CD4-positive, alpha-beta memory T cell (primary cell): ENCODE measurements around the gene IL10RB. TPM values are rescaled to one million over a fixed set of nuclear protein-coding genes. Genes with fewer than 3 reads are reported as not detected.

Experiments
- CTCF ChIA-PET: fragments of 350-600 bp; sonication (Branson Sonifier 250); formaldehyde crosslinking; loops from one replicate; lab custom pipeline; 2021; ENCODE audit warnings: inconsistent platforms; ENCODE audit not compliant: partially characterized antibody; lab: Charles Lee
- POLR2A ChIA-PET: fragments of 350-600 bp; sonication (Branson Sonifier 250); formaldehyde crosslinking; loops from one replicate; lab custom pipeline; 2021; ENCODE audit not compliant: partially characterized antibody; lab: Charles Lee
- DNase-seq, 5 donors: peaks; one replicate each; pipeline versions ENCODE4 v3.0.0 to v3.0.0-alpha.2; 2020 to 2022; ENCODE audit warnings: mixed read lengths in 1 of 5
- H3K27ac ChIP-seq: one replicate; pipeline ENCODE4 v1.7.0; 2013; ENCODE audit warnings: low read depth, low read length
- H3K27me3 ChIP-seq: 2 replicates; pipeline ENCODE4 v1.7.0; 2013; ENCODE audit warnings: mild to moderate bottlenecking, low read length, moderate library complexity; ENCODE audit not compliant: insufficient read depth
- H3K36me3 ChIP-seq: 2 replicates; pipeline ENCODE4 v1.7.0; 2013; ENCODE audit warnings: mild to moderate bottlenecking, low read length, moderate library complexity; ENCODE audit not compliant: insufficient read depth
- H3K4me1 ChIP-seq: 2 replicates; pipeline ENCODE4 v1.7.0; 2013; ENCODE audit warnings: mild to moderate bottlenecking, low read length, moderate library complexity; ENCODE audit not compliant: insufficient read depth
- H3K4me3 ChIP-seq, 2 donors: one replicate each; pipeline ENCODE4 v1.7.0; 2013; ENCODE audit warnings: low read length in 2 of 2, mild to moderate bottlenecking in 1 of 2
- H3K9me3 ChIP-seq, 2 donors: one replicate each; pipeline ENCODE4 v1.7.0; 2013; ENCODE audit warnings: low read length in 2 of 2, control low read depth in 1 of 2; ENCODE audit not compliant: control insufficient read depth in 1 of 2
- H3K27ac Mint-ChIP-seq, 7 donors: one replicate each; pipeline ENCODE4 v1.8.0; 2020 to 2021; ENCODE audit warnings: mixed read lengths in 7 of 7, mild to moderate bottlenecking in 6 of 7, inconsistent platforms in 3 of 7, moderate library complexity in 3 of 7
- H3K27me3 Mint-ChIP-seq, 2 donors: one replicate each; pipeline ENCODE4 v1.8.0; 2020 to 2021; ENCODE audit warnings: mixed read lengths in 2 of 2
- H3K36me3 Mint-ChIP-seq, 2 donors: one replicate each; pipeline ENCODE4 v1.8.0; 2020 to 2021; ENCODE audit warnings: mixed read lengths in 2 of 2, inconsistent platforms in 1 of 2, mild to moderate bottlenecking in 1 of 2
- H3K4me1 Mint-ChIP-seq, 4 donors: one replicate each; pipeline ENCODE4 v1.8.0; 2020 to 2021; ENCODE audit warnings: mixed read lengths in 4 of 4, mild to moderate bottlenecking in 1 of 4
- H3K4me3 Mint-ChIP-seq, 8 donors: one replicate each; pipeline ENCODE4 v1.8.0; 2020 to 2021; ENCODE audit warnings: mixed read lengths in 8 of 8, mild to moderate bottlenecking in 7 of 8, moderate library complexity in 6 of 8, inconsistent platforms in 3 of 8
- H3K9me3 Mint-ChIP-seq, 8 donors: one replicate each; pipeline ENCODE4 v1.8.0; 2020 to 2021; ENCODE audit warnings: mixed read lengths in 8 of 8, mild to moderate bottlenecking in 5 of 8, inconsistent platforms in 3 of 8, moderate library complexity in 1 of 8
- intact Hi-C: fragments of 100-400 bp; cut with micrococcal nuclease; formaldehyde crosslinking; loops from one replicate; pipeline ENCODE4 v1.15.1; 2023
- polyA plus RNA-seq, 2 donors: library from polyadenylated mRNA; unstranded; fragments of 300-500 nt; fragmentation: Illumina TruSeq; gene quantifications; one replicate each; pipeline ENCODE4 v1.2.3, GENCODE V29; 2021
- total RNA-seq, 2 experiments: library from RNA; stranded (reverse); gene quantifications; one replicate each; pipeline ENCODE4 v1.2.3, GENCODE V29; 2021

Gene IL10RB
- total and polyA plus RNA-seq, 4 experiments from 2014 or later = 30.6 to 61.8 (median 44.8) TPM

DNA sequence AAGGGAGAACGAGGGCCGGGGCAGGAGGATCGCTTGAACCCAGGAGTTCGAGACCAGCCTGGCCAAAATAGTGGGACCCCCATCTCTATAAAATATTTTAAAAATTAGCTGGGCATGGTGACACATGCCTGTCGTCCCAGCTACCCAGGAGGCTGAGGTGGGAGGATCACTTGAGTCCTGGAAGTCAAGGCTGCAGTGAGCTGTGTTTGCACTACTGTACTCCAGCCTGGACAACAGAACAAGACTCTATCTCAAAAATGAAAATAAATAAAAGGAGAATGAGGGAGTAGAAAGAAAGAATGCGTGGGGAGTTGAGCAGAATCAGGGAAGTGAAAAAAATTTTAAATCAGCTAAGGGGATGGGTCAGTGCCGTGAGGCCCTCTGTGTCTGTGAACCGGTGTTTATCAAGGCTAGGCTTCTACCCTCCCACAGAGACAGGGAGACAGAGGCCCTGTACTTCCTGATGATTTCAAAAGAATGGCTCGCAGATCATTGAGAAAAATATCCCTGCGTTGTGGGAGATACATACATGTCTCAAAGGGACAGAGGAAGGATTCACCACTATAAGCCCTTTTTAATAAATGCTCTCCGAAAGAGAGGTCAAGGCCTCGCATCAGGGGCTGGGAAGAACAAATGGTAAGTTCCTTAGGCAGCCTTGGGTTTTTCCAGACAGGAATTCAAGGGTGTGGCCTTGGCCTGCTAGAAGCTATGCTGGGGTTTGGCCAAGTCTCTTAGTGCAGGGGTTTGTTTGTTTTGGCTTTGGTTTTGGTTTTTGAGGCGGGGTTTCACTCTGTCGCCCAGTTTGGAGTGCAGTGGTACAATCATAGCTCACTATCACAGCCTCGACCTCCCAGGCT is 20.7 kb downstream of the IL10RB start:
- no peaks in the 10 kb centered on the region for H3K9me3 ChIP-seq
- Mint-ChIP-seq H3K9me3 (no peaks in the 10 kb centered on the region), H3K4me1 (peaks cover 1 to 6% (median 5%) of the 10 kb centered on the region in 4 donors), H3K36me3 (peaks cover 51 to 62% of the 10 kb centered on the region in 2 donors), H3K27me3 (no peaks in the 10 kb centered on the region), H3K27ac (peak overlapping the region in 5 of 7 donors; percentile 7 to 63 (median 57)), H3K4me3 (no peak overlapping the region)
- intact Hi-C loops = no loop called here
- no peak overlapping the region for H3K4me3 ChIP-seq
- CTCF ChIA-PET = interaction anchor here (1.0 to 1.4 kb wide), 2 partner anchors 12 to 87 kb away, joined by 3 read pairs; no protein-coding TSS in a partner anchor
- H3K4me1 ChIP-seq = no peaks in the 10 kb centered on the region
- no peak for DNase-seq
- no peak overlapping the region for H3K27ac ChIP-seq
- H3K36me3 ChIP-seq = peaks cover 59% of the 10 kb centered on the region
- POLR2A ChIA-PET = interaction anchor here (0.6 to 1.3 kb wide), 2 partner anchors 20 to 680 kb away, joined by 3 to 5 read pairs; partner anchors contain the start of gene IL10RB
- H3K27me3 ChIP-seq = no peaks in the 10 kb centered on the region

GRCh38 chr21:33289199-33289819 is 23.1 kb downstream of the IL10RB start:
- Histone ChIP-seq H3K36me3 (peaks cover 59% of the 10 kb centered on the region), H3K4me1 (peaks cover 13% of the 10 kb centered on the region), H3K27ac (no peak overlapping the region), H3K9me3 (no peaks in the 10 kb centered on the region), H3K27me3 (no peaks in the 10 kb centered on the region), H3K4me3 (no peak overlapping the region)
- ChIA-PET CTCF (no interaction called here), POLR2A (interaction anchor here (2.1 kb wide), 1 partner anchor 10 kb away, joined by 7 read pairs; no protein-coding TSS in a partner anchor)
- H3K4me3 Mint-ChIP-seq = no peak overlapping the region
- no peaks in the 10 kb centered on the region for H3K27me3 Mint-ChIP-seq
- H3K27ac Mint-ChIP-seq = peak overlapping the region in 2 of 7 donors; percentile 15 to 60
- peaks cover 56 to 62% of the 10 kb centered on the region in 2 donors for H3K36me3 Mint-ChIP-seq
- peaks cover 5 to 14% (median 8%) of the 10 kb centered on the region in 4 donors for H3K4me1 Mint-ChIP-seq
- intact Hi-C loops = no loop called here
- H3K9me3 Mint-ChIP-seq = peaks cover 0 to 2% (median 0%) of the 10 kb centered on the region in 8 donors
- DNase-seq = no peak

DNA sequence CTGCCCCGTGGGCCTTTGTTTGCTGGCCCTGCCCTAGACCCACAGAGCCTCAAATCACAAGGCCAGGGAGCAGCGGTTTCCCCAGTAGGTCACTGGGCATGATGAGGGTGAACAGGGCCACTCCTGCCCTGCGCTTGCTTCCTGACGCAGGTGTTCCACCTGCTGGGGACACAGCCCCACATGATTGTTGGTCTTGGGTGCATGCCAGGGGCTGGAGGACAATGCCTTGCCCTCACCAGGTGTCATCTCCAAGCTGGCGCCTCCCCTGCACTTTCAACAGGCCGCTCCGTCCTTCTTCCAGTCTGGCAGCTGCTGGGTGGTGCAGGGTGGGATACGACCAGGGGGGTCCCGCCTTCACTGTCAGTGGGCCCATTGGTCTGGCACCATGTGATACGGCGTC is 24.3 kb downstream of the IL10RB start:
- Histone ChIP-seq H3K9me3 (no peaks in the 10 kb centered on the region), H3K4me1 (peaks cover 13% of the 10 kb centered on the region), H3K27me3 (no peaks in the 10 kb centered on the region), H3K4me3 (no peak overlapping the region), H3K27ac (no peak overlapping the region), H3K36me3 (peaks cover 48% of the 10 kb centered on the region)
- ChIA-PET POLR2A (no interaction called here), CTCF (no interaction called here)
- H3K27ac Mint-ChIP-seq = no peak overlapping the region
- H3K4me3 Mint-ChIP-seq = no peak overlapping the region
- H3K27me3 Mint-ChIP-seq = no peaks in the 10 kb centered on the region
- DNase-seq = no peak
- peaks cover 55 to 64% of the 10 kb centered on the region in 2 donors for H3K36me3 Mint-ChIP-seq
- H3K4me1 Mint-ChIP-seq = peaks cover 4 to 18% (median 10%) of the 10 kb centered on the region in 4 donors
- intact Hi-C loops = no loop called here
- peaks cover 0 to 2% (median 0%) of the 10 kb centered on the region in 8 donors for H3K9me3 Mint-ChIP-seq

DNA sequence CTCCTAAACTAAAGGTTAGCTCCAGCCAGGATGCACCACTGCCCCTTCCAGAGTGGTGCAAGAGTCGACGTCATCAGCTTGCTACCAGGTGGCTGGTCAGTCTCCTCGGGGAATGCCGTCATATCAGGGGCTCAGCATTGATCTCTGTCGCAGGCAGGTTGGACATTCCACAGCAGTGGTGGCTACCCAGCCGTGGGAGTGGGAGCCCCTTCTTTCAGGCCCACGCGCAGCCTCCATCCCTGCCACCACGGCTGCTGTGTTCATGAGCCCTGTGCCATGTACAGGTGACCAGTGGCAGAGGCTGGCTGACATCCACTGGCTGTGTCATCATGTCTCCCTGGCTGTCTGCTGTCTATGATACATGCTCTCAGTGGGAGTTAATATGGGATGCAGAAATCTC is 25.5 kb downstream of the IL10RB start:
- Mint-ChIP-seq H3K4me1 (peaks cover 4 to 18% (median 10%) of the 10 kb centered on the region in 4 donors), H3K27me3 (no peaks in the 10 kb centered on the region), H3K4me3 (no peak overlapping the region), H3K36me3 (peaks cover 45 to 63% of the 10 kb centered on the region in 2 donors), H3K27ac (peak overlapping the region in 3 of 7 donors; percentile 57 to 83 (median 79)), H3K9me3 (peaks cover 0 to 2% (median 0%) of the 10 kb centered on the region in 8 donors)
- no peaks in the 10 kb centered on the region for H3K9me3 ChIP-seq
- H3K36me3 ChIP-seq = peaks cover 45% of the 10 kb centered on the region
- ChIA-PET CTCF (no interaction called here), POLR2A (interaction anchor here (1.2 kb wide), 1 partner anchor 70 kb away, joined by 3 read pairs; no protein-coding TSS in a partner anchor)
- peaks cover 13% of the 10 kb centered on the region for H3K4me1 ChIP-seq
- H3K27me3 ChIP-seq = no peaks in the 10 kb centered on the region
- H3K27ac ChIP-seq = no peak overlapping the region
- DNase-seq = no peak
- intact Hi-C loops = no loop called here
- H3K4me3 ChIP-seq = no peak overlapping the region

GRCh38 chr21:33292724-33293123 is 26.6 kb downstream of the IL10RB start:
- H3K9me3 Mint-ChIP-seq = peaks cover 0 to 2% (median 0%) of the 10 kb centered on the region in 8 donors
- peaks cover 45% of the 10 kb centered on the region for H3K36me3 ChIP-seq
- no peaks in the 10 kb centered on the region for H3K27me3 Mint-ChIP-seq
- H3K4me1 ChIP-seq = peaks cover 13% of the 10 kb centered on the region
- H3K36me3 Mint-ChIP-seq = peaks cover 45 to 62% of the 10 kb centered on the region in 2 donors
- no peak overlapping the region for H3K4me3 Mint-ChIP-seq
- H3K27ac Mint-ChIP-seq = peak overlapping the region in 2 of 7 donors; percentile 17 to 28
- no peak for DNase-seq
- no peak overlapping the region for H3K4me3 ChIP-seq
- intact Hi-C loops = no loop called here
- ChIA-PET CTCF (no interaction called here), POLR2A (interaction anchor here (1.2 kb wide), 1 partner anchor 69 kb away, joined by 3 read pairs; no protein-coding TSS in a partner anchor)
- H3K27ac ChIP-seq = no peak overlapping the region
- no peaks in the 10 kb centered on the region for H3K9me3 ChIP-seq
- no peaks in the 10 kb centered on the region for H3K27me3 ChIP-seq
- peaks cover 5 to 22% (median 11%) of the 10 kb centered on the region in 4 donors for H3K4me1 Mint-ChIP-seq

DNA sequence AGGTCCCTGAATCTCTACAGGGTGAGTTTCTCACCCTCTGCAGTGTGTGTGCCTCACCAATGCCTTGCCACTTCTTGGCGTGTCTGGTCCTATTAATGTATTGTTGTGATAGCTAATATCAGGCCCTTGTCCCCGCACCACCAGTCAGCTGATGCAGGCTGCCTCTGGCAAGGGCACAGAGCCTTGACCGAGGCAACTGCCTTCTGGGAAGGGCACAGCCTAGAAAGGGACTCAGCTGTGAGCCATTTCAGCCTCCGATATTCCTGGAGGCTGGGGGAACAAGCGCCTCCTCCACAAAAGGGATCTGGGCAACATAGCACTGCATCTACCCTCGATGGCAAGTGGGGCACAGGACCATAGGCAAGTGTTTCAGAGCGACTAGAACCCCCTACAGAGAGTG is 27.0 kb downstream of the IL10RB start:
- ChIA-PET POLR2A (interaction anchor here (1.4 to 2.3 kb wide), 2 partner anchors 32 to 38 kb away, joined by 6 to 8 read pairs; partner anchors contain the start of gene IFNAR1), CTCF (interaction anchor here (1.6 kb wide), 1 partner anchor 16 kb away, joined by 3 read pairs; no protein-coding TSS in a partner anchor)
- intact Hi-C loops = no loop called here

More for the DNA sequence above, 27.0 kb downstream of the IL10RB start:
- no peaks in the 10 kb centered on the region for H3K9me3 ChIP-seq
- no peak overlapping the region for H3K27ac ChIP-seq
- H3K27me3 ChIP-seq = no peaks in the 10 kb centered on the region
- H3K27me3 Mint-ChIP-seq = no peaks in the 10 kb centered on the region
- H3K4me1 ChIP-seq = peaks cover 13% of the 10 kb centered on the region
- peaks cover 7 to 26% (median 14%) of the 10 kb centered on the region in 4 donors for H3K4me1 Mint-ChIP-seq
- no peak overlapping the region for H3K4me3 Mint-ChIP-seq
- H3K27ac Mint-ChIP-seq = peak overlapping the region in 2 of 7 donors; percentile 28 to 29
- H3K36me3 ChIP-seq = peaks cover 41% of the 10 kb centered on the region
- H3K9me3 Mint-ChIP-seq = peaks cover 0 to 2% (median 0%) of the 10 kb centered on the region in 8 donors
- peaks cover 42 to 58% of the 10 kb centered on the region in 2 donors for H3K36me3 Mint-ChIP-seq
- no peak overlapping the region for H3K4me3 ChIP-seq
- DNase-seq = no peak
